Ectodermal cell (in vitro differentiated cells): ENCODE data around the gene LMAN2.
A peak's percentile ranks its signal among the peaks of the same experiment; 100 is the strongest.

Source experiments
- H3K27ac ChIP-seq: 2 replicates; pipeline ENCODE4 v1.7.0; 2013; ENCODE audit warnings: mild to moderate bottlenecking, low read depth, low read length; ENCODE audit not compliant: insufficient read depth, poor library complexity, severe bottlenecking
- H3K27me3 ChIP-seq: 2 replicates; pipeline ENCODE4 v1.7.0; 2013; ENCODE audit warnings: mild to moderate bottlenecking, low read length; ENCODE audit not compliant: insufficient read depth, control insufficient read depth, poor library complexity, severe bottlenecking
- H3K36me3 ChIP-seq: one replicate; pipeline ENCODE4 v1.7.0; 2013; ENCODE audit warnings: low read length; ENCODE audit not compliant: control insufficient read depth, insufficient read depth
- H3K4me1 ChIP-seq: one replicate; pipeline ENCODE4 v1.7.0; 2013; ENCODE audit warnings: low read length; ENCODE audit not compliant: control insufficient read depth, insufficient read depth
- H3K4me3 ChIP-seq: 2 replicates; pipeline ENCODE4 v1.7.0; 2013; ENCODE audit warnings: low read depth, low read length, control low read depth; ENCODE audit not compliant: insufficient read depth
- H3K9me3 ChIP-seq: 2 replicates; pipeline ENCODE4 v1.7.0; 2013; ENCODE audit warnings: mild to moderate bottlenecking, low read length, moderate library complexity; ENCODE audit not compliant: control insufficient read depth
- WGBS, 2 experiments: methylation state at CpG; one replicate each; pipeline ENCODE4 v1.1.7; 2013; ENCODE audit warnings: missing lambda C conversion rate in 2 of 2; 5-methylcytosine and 5-hydroxymethylcytosine counted together

Gene LMAN2

DNA sequence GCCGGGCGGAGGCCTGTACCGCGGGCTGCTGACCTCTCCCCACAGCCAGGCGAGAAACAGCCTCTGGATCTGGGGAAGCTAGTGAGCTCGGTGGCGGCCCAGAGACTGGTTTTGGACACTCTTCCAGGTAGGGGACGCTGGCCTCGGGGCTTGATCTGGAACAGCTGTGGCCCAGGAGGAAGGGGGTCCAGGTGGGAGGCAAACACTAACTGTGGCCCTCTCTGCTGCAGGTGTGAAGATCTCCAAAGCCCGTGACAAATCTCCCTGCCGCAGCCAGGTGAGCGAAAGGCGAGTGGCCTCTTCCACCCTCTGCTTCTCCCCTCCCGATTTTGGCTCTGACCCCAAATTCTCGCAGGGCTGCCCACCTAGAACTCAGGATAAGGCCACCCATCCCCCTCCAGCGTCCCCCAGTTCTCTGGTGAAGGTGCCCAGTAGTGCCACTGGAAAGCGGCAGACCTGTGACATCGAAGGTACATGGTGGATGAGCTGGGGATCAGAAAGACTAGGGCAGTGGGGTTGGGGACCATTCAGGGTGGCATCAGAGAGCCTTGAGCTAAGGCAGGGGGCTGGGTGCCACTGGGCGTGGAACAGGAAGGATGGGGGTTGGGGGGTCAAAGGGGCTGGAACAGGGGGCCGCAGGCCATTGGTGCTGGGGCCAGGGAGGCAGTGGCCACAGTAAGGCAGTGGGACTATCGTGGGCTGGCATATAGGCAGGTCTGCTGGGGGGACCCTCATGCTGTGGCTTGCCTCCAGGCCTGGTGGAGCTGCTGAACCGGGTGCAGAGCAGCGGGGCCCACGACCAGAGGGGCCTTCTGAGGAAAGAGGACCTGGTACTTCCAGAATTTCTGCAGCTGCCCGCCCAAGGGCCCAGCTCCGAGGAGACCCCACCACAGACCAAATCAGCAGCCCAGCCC, 19.9 kb upstream of the LMAN2 start:
- peak overlapping the region; percentile 40 for H3K4me3 ChIP-seq
- H3K36me3 ChIP-seq: no peaks in the 10 kb centered on the region
- no peak overlapping the region for H3K27ac ChIP-seq
- 56 to 58% methylated on average over 26 of the region's 26 CpGs for WGBS, 2 experiments
- no peaks in the 10 kb centered on the region for H3K9me3 ChIP-seq
- peaks cover 14% of the 10 kb centered on the region for H3K27me3 ChIP-seq
- H3K4me1 ChIP-seq: peaks cover 13% of the 10 kb centered on the region

- Histone ChIP-seq H3K27me3 (peaks cover 14% of the 10 kb centered on the region), H3K9me3 (no peaks in the 10 kb centered on the region), H3K4me3 (peak overlapping the region; percentile 40), H3K4me1 (peaks cover 21% of the 10 kb centered on the region), H3K36me3 (no peaks in the 10 kb centered on the region), H3K27ac (no peak overlapping the region)
- 6 to 7% methylated on average over 42 of the region's 42 CpGs for WGBS, 2 experiments
Measured at GRCh38 chr5:177370488-177371119, 19.1 kb upstream of the LMAN2 start.

- WGBS, 2 experiments: 89% methylated on average over 11 of the region's 11 CpGs
- Histone ChIP-seq H3K4me1 (peaks cover 23% of the 10 kb centered on the region), H3K9me3 (no peaks in the 10 kb centered on the region), H3K4me3 (no peak overlapping the region), H3K27me3 (peaks cover 14% of the 10 kb centered on the region), H3K27ac (no peak overlapping the region), H3K36me3 (no peaks in the 10 kb centered on the region)
Measured at GRCh38 chr5:177369645-177370440, 18.4 kb upstream of the LMAN2 start.

GRCh38 chr5:177368869-177369644, 17.6 kb upstream of the LMAN2 start:
- Histone ChIP-seq H3K4me3 (no peak overlapping the region), H3K27ac (no peak overlapping the region), H3K27me3 (peaks cover 22% of the 10 kb centered on the region), H3K9me3 (no peaks in the 10 kb centered on the region), H3K4me1 (peaks cover 23% of the 10 kb centered on the region), H3K36me3 (no peaks in the 10 kb centered on the region)
- 75 to 78% methylated on average over 5 of the region's 5 CpGs for WGBS, 2 experiments

DNA sequence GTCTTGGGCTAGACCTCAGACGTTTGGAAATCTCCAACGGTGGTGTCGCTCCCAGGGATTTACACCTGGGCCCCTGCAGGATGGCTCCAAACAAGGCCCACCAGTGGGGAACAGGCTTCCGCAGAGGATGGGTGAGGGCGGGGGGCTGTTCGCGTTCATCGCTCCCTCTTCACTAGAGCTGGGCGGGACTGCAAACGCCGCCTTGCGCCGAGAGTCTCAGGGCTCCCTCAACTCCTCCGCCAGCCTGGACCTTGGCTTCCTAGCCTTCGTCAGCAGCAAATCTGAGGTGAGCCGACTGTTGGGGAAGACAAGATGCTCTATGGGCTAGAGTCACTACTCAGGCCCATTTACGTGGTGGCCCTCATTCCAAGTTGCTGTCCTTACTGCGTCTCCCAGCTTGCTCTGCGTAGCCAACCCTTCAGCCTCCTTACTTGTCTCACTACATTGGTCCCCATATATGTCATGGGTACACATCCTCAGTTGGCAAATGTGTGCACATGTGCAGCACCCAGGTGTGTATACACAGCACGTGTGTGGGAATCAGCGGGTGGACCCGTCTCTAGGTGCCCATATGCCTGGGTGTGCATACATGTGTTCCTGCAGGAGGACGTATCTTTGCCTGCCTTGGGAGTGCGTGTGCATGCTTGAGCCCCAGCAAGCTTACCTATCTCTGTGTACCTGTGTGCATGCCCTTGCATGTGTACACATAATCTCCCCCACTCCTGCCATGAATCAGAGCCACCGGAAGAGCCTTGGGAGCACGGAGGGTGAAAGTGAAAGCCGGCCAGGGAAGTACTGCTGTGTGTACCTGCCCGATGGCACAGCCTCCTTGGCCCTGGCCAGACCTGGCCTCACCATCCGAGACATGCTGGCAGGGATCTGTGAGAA, 16.8 kb upstream of the LMAN2 start:
- H3K27me3 ChIP-seq: peaks cover 29% of the 10 kb centered on the region
- 94 to 95% methylated on average over 29 of the region's 29 CpGs for WGBS, 2 experiments
- H3K27ac ChIP-seq: no peak overlapping the region
- H3K9me3 ChIP-seq: no peaks in the 10 kb centered on the region
- no peaks in the 10 kb centered on the region for H3K36me3 ChIP-seq
- peaks cover 27% of the 10 kb centered on the region for H3K4me1 ChIP-seq
- no peak overlapping the region for H3K4me3 ChIP-seq

DNA sequence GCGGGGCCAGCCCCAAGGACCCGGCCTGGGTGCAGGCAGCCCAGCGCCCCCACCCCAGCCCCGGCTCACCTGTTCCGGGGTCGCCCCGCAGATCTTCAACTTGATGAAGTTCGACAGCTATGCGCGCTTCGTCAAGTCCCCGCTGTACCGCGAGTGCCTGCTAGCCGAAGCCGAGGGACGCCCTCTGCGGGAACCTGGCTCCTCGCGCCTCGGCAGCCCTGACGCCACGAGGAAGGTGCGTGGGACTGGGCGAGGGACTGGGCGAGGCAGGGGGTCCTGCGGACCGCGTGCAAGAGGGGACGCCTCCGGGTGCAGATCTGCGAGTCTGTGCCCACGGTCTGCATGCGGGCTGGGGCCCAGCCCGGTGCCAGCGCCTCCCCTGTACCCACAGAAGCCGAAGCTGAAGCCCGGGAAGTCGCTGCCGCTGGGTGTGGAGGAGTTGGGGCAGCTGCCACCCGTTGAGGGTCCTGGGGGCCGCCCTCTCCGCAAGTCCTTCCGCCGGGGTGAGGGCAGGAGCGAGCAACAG, 15.9 kb upstream of the LMAN2 start:
- no peak overlapping the region for H3K27ac ChIP-seq
- 35 to 37% methylated on average over 46 of the region's 46 CpGs for WGBS, 2 experiments

GRCh38 chr5:177366528-177367322, 15.3 kb upstream of the LMAN2 start:
- H3K4me3 ChIP-seq: peak overlapping the region; percentile 43
- peaks cover 34% of the 10 kb centered on the region for H3K27me3 ChIP-seq
- H3K27ac ChIP-seq: peak overlapping the region; percentile 61
- peaks cover 33% of the 10 kb centered on the region for H3K4me1 ChIP-seq
- H3K9me3 ChIP-seq: no peaks in the 10 kb centered on the region
- WGBS, 2 experiments: 1% methylated on average over 36 of the region's 36 CpGs
- H3K36me3 ChIP-seq: no peaks in the 10 kb centered on the region

More for the DNA sequence above, 15.9 kb upstream of the LMAN2 start:
- H3K4me1 ChIP-seq: peaks cover 30% of the 10 kb centered on the region
- H3K4me3 ChIP-seq: peak overlapping the region; percentile 43
- no peaks in the 10 kb centered on the region for H3K9me3 ChIP-seq
- H3K27me3 ChIP-seq: peaks cover 34% of the 10 kb centered on the region
- no peaks in the 10 kb centered on the region for H3K36me3 ChIP-seq

GRCh38 chr5:177365845-177366527, 14.5 kb upstream of the LMAN2 start:
- 58 to 63% methylated on average over 14 of the region's 14 CpGs for WGBS, 2 experiments
- H3K36me3 ChIP-seq: no peaks in the 10 kb centered on the region
- peaks cover 28% of the 10 kb centered on the region for H3K4me1 ChIP-seq
- no peaks in the 10 kb centered on the region for H3K9me3 ChIP-seq
- peaks cover 34% of the 10 kb centered on the region for H3K27me3 ChIP-seq
- no peak overlapping the region for H3K4me3 ChIP-seq
- no peak overlapping the region for H3K27ac ChIP-seq
